Bronchial epithelial cell (primary cell): ENCODE results near the gene JMJD1C. TPM values are rescaled to one million over a fixed set of nuclear protein-coding genes. Genes with fewer than 3 reads are reported as not detected.
"Not testable (repeated sequence)": the region's sequence is repeated elsewhere in the genome, so short reads cannot be mapped to it uniquely, and the experiment has no call there.

Experiments used
- DNase-seq: peaks from one replicate; pipeline ENCODE4 v3.0.0-alpha.2; 2010; ENCODE audit warnings: low read depth
- FAIRE-seq: peaks from 2 replicates; lab custom pipeline; 2011; peaks lifted over from hg19 to GRCh38; lab: Jason Lieb, UNC
- H3K27me3 ChIP-seq: 2 replicates; pipeline ENCODE4 v1.5.1; 2011; ENCODE audit warnings: low read length; ENCODE audit not compliant: control insufficient read depth, insufficient read depth
- H3K36me3 ChIP-seq: 2 replicates; pipeline ENCODE4 v1.5.1; 2011; ENCODE audit warnings: low read length; ENCODE audit not compliant: control insufficient read depth, insufficient read depth
- H3K4me3 ChIP-seq: 2 replicates; pipeline ENCODE4 v1.5.1; 2011; ENCODE audit warnings: mild to moderate bottlenecking, low read depth, low read length, control low read depth
- CTCF ChIP-seq: IDR thresholded peaks from 2 replicates; pipeline ENCODE4 v1.5.1; 2011; ENCODE audit warnings: mild to moderate bottlenecking, moderate library complexity, low read length, control low read depth, inconsistent platforms; ENCODE audit not compliant: insufficient read depth, severe bottlenecking
- total RNA-seq: library from RNA; depleted of rRNA; stranded (reverse); fragments of >200 nt; gene quantifications from 2 replicates; pipeline ENCODE4 v1.2.1, GENCODE V29; 2014

JMJD1C gene
- total RNA-seq, 1 donor from 2014 or later, result 72.1 TPM

DNA sequence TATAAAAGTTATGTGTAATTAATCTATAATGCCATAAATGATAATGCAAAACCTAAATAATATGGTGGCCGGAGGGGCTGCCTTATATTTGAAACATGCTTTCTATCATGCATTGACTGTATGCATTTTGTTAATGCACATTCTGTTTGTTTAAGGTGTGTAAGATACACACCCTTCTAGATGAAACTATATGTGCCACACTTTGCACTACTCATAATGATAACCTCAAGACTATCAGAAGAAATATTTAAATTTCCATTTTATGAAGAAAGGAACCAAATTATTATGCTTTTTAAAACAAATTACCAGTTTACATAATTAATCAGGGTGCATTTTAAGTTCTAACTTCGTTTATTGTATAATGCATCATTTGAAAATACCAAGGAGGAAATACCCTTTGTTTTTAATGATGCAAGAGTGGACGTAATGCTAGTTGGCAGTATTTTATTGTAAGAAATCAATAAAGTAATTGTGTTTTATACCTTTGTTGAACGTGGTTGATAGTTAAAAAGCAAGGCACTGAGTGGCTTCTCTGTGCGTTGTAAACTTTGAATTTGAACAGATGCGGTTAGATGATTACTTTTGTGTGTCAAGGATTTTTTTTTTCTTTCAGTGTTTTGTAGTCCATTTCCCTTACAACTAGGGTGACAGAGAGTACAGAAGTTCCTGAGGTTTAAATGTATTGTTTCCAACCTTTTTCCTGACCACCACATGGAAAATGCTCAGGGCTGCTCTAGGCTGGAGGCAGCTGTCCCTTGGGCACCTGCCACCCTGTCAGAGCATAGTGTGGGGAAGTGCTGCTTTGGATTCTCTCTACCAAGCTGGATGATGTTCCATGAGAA lies 311.0 kb downstream of the JMJD1C start:
- TF ChIP-seq CTCF, result no peak
- no peak for DNase-seq
- FAIRE-seq, result no peak
- peaks cover 11% of the 10 kb centered on the region for H3K36me3 ChIP-seq
- H3K4me3 ChIP-seq, result no peak overlapping the region
- no peaks in the 10 kb centered on the region for H3K27me3 ChIP-seq

- H3K27me3 ChIP-seq, FAIRE-seq, H3K4me3 ChIP-seq, DNase-seq: not testable (repeated sequence)
- H3K36me3 ChIP-seq, result peaks cover 11% of the 10 kb centered on the region
Observed at GRCh38 chr10:63153868-63154545, 311.8 kb downstream of the JMJD1C start.

DNA sequence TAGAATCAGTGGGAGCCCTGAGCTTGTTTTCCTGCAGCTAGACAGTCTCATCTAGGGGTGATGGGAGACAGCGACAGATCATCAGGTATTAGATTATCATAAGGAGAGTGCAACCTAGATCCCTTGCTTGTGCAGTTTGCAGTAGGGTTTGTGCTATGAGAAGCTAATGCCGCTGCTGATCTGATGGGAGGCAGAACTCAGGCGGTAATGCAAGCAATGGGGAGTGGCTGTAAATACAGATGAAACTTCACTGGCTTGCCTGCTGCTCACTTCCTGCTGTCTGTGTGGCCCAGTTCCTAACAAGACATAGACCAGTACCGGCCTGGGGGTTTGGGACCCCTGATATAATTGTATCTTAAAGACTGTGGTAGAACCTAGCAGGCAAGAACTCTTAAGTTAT lies 315.0 kb downstream of the JMJD1C start:
- H3K27me3 ChIP-seq, result no peaks in the 10 kb centered on the region
- no peak overlapping the region for H3K4me3 ChIP-seq
- H3K36me3 ChIP-seq, result peaks cover 11% of the 10 kb centered on the region
- DNase-seq (no peak), FAIRE-seq (no peak)
- no peak for TF ChIP-seq CTCF

DNA sequence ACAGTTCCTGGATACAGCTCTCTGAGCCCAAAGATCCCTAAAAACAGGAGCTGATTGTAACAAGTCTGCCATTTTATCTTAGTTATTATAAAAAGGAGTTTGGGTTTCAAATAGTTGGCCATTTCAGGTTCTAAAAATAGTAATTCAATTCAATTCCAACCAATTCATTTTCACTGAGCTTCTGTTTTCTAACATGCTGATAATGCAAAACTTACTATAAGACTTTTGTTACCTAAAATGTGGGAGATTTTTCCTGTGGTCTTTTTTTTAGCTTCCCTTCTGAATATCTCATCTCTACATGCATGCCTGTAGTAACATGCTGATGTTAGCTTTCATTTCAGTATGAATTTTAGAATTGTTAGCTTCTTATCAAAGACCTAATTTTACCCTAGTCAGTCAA lies 319.3 kb downstream of the JMJD1C start:
- DNase-seq (no peak), FAIRE-seq (no peak)
- Histone ChIP-seq H3K36me3 (peaks cover 3% of the 10 kb centered on the region), H3K27me3 (no peaks in the 10 kb centered on the region), H3K4me3 (no peak overlapping the region)
- TF ChIP-seq CTCF, result no peak

DNA sequence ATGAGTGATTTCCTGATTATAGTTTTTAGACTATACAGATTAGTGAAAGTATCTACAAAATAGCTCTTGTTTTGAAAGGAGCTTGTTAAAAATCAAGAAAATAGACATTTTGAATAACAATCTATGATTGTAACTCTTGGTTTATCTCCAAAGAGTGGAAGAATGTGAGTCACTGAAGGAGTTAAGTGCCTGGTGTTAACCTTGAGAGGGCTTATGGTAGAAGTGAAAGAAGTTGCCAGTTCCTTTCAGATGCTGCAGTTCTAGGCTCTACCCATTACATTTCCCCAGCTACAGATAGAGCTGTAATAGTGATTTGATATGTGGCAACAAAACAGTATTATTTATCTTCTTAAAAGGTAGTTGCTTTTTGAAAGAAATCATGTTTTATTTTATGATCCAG lies 320.0 kb downstream of the JMJD1C start:
- no peaks in the 10 kb centered on the region for H3K27me3 ChIP-seq
- FAIRE-seq (no peak), DNase-seq (no peak)
- H3K4me3 ChIP-seq, result no peak overlapping the region
- TF ChIP-seq CTCF, result no peak
- H3K36me3 ChIP-seq, result peaks cover 3% of the 10 kb centered on the region

GRCh38 chr10:63143987-63144386 lies 321.8 kb downstream of the JMJD1C start:
- no peak overlapping the region for H3K4me3 ChIP-seq
- no peaks in the 10 kb centered on the region for H3K36me3 ChIP-seq
- TF ChIP-seq CTCF, result no peak
- H3K27me3 ChIP-seq, result no peaks in the 10 kb centered on the region
- FAIRE-seq (no peak), DNase-seq (no peak)
